Nucleus accumbens (tissue), 56 donors: ENCODE data around the gene DPEP2NB.
"Not testable (repeated sequence)": the region's sequence is repeated elsewhere in the genome, so short reads cannot be mapped to it uniquely, and the experiment has no call there.

Experiments
- DNase-seq, 56 donors: peaks; one replicate each; lab custom pipeline; 2025; lab: John Stamatoyannopoulos, UW

The DPEP2NB gene, protein sequence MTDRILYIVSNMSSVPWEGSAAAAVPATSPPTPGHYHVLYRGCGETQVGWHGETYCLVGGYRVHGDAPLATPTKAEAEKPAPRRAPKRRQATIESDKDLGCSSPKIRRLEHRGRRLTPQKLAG

DNA sequence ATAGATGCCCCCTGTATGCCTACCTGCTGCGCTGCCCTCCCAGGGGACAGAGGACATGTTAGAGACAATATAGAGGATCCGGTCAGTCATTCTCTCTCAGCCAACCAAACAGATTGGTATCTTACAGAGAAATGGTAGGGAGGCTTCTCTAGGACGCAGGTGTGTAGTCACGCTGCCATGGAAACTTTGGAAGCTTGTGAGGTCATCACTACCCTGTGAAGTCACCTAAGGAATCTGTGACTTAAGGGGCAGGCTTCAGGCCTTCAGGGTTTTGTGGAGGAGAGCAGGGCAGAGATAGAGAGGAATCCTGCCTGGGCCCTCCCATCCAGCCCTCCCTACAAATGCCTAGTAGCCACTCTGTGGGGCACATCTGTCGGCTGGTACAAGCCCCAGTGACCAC, at the start of gene DPEP2NB:
Gene DPEP2NB (minus strand): TSS at position 231 of the 400 bp plus-strand sequence. CDS start 141 bp downstream, at position 90.
- no peak for DNase-seq

DNA sequence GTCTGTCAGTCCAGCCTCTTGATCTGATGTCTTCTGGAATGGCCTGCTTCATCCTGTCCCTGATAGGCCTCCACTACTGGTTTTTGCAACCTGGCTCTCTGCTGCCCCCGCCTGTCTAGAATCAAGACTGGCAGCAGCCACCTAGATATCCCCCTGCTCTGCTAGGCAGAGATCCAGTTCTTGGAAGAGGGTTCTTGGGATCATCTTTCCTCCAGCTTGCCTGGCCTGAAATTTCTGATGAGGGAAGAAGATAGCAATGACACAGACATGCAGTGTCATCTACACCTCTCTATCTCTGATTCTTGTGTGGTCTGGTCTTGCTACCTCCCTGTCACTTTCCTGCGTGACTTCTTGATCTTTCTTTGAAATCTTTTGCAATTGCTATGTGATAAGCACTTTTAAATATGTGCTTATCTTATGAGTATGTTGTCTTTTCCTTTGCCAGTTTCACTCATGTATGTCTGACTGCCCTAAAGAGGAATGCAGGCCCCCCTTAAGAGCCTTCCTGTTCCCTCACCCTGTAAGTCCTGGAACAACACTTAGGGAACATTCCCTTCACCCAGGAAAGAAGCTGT, 49.2 kb upstream of the DPEP2NB start:
- DNase-seq: peak in 41 of 56 donors; percentile 4 to 72 (median 25)

DNA sequence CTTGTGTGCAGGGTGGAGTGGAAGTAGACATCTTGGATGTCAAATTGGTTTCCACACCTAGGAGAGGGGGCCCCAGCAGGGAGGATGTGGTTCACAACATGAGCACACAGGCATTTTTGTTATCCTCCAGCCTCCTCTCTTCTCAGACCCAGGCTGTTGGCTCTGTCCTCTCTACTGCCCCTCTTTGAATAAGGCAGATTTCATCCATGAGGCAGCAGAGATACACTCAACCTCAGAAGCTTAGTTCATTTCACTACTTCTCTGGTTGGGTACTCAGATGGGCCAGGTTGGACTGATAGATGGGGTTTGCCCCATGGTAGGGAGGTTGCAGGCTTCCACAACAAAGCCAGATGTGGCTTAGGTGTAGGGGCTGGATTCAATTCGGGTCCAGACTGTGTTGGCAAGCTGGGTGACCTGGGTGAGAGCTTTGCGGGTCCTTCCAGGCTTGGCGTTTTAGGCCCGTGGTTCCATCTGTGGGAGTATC, 47.2 kb upstream of the DPEP2NB start:
- no peak for DNase-seq

DNA sequence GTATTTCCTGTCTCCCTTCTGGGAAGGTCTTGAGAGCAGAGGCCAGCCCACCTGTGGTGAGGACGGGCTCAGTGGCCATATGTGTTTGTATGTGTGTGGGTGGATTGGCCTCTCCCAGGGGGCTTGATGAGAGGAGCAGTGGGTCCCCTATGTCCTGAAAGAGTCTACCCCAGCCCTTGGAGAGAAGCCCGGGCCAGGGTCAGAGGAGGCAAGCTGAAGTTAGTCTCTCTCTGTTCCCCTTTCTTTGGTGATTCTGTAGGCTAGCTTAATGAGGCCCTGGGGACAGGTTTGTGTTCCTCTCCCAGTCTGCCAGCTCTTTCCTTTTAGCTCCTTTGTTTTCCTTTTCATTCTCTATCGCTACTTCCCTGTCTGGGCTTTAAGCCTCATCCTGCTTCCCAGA, 45.7 kb upstream of the DPEP2NB start:
- DNase-seq: no peak

DNA sequence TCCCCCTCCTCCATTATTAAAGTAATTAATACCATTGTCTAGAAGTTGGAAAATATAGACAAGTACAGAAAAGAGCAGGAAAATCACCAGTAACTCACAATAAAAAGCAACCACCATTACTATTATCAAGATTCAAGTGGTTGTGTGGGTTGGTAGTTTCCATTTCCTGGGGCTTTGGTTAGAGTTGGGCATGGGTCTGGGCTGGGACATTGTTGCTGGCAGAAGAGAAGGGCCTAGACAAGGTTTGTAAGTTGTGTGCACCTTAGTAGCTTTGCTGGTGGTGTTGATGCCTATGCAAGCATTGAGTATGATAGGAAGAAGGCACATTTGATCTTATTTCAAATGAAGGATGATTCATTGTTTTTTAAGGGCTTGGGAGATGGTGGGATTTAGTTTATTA, 44.1 kb upstream of the DPEP2NB start:
- no peak for DNase-seq

DNA sequence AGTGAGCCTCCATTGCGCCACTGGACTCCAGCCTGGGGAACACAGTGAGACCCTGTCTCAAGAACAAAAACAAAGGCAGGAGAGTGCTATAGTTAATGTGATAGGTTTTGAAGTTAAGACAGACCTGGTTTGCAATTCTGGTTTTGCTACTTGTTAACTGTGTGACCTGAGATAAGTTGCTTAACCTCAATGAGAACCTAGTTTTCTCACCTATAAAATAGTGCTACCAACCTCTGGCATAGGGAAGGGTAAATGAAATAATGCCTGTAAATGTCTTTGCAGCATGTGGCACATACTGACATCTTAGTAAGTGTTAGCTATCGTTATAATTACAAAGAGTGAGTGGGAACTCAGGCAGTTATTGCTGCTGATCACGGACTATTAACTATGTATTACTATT, 39.7 kb upstream of the DPEP2NB start:
- DNase-seq: no peak

DNA sequence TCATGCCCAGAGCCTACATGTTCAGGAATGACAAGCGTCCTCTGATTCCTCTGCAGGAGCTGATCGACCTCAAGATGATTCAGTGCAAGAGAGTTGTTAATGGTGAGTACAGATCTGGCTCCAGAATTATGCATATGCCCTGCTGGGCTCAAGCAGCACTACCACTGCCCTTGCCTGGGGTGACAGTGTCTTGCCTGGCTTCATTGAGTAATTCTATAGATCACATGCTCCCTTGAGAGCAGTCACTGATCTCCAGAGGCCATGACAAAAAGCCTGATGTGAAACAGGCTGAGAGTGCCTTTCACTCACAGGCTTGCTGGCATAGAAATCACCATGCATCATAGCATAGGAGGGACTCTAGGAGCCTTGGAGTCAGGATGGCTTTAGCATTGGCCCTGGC, 33.7 kb upstream of the DPEP2NB start:
- DNase-seq: no peak

DNA sequence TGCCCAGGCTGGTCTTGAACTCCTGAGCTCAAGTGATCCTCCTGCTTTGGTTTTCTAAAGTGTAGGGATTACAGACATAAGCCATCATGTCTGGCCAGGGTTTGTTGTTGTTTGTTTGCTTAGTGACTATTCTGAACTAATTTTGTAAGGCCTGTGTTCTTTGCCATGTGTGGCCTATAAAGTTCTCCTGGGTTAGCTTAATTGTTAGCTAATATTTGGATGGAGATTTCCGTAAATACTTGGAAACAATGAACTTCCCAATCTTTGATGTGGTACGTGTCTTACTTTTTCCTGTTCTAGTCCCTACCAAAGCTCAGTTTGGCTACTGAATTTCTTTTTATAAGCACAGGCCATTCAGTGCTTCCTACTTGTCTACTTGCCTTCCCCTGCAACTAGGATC, 32.3 kb upstream of the DPEP2NB start:
- no peak for DNase-seq

DNA sequence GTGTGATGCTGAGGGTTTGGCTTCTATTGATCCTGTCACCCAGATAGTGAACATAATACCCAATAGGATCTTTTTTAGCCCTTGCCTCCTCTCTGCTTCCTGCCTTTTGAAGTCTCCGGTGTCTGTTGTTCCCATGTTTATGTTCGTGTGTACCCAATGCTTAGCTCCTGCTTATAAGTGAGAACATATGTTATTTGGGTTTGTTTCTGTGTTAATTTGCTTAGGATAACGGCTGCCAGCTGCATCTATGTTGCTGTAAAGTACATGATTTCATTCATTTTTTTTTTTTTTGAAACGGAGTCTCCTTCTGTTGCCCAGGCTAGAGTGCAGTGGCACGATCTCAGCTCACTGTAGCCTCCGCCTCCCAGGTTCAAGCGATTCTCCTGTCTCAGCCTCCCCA, 30.4 kb upstream of the DPEP2NB start:
- DNase-seq: no peak

DNA sequence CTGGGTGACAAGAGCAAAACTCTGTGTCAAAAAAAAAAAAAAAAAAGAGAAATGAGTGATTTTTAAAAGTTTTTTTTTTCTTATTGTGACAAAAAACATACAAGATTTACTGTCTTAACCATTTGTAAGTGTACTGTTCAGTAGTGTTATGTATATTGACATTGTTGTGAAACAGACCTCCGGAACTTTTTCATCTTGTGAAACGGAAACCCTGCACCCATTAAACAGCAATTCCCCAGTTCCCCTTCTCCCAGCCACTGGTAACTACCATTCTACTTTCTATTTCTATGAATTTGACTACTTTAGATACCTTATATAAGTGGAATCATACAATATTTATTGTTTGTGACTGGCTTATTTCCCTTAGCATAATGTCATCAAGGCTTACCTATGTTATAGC, 26.1 kb upstream of the DPEP2NB start:
- DNase-seq: no peak

DNA sequence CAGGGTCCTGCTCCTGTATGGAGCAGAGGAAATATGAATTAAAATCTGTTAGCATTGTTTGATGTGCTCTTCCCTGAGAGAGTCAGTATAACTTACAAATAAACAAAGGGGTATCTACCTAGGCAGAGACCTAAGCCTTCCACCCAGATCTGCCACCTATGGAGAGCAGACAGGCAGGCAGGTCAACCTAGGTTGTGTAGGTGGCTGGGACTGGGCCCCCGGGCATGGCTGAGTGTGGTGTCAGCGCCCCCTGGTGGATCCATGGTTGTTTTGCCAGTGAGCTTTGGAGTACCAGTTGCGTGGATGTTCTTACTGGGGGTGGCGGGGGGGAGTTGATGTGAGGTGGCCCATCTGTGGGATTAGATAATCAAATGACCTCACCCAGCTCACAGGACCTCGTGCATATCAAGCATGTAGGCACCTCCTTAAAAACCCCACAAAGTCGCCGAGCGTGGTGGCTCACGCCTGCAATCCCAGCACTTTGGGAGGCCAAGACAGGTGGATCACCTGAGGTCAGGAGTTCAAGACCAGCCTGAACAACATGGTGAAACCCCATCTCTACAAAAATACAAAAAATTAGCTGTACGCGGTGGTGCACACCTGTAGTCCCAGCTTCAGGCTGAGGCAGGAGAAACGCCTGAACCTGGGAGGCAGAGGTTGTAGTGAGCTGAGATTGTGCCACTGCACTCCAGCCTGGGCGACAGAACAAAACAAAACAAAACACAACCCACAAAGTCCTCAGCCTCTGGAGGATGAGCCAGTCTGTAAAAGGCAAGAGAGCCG, 25.0 kb upstream of the DPEP2NB start:
- peak in 51 of 56 donors; percentile 5 to 83 (median 49) for DNase-seq

DNA sequence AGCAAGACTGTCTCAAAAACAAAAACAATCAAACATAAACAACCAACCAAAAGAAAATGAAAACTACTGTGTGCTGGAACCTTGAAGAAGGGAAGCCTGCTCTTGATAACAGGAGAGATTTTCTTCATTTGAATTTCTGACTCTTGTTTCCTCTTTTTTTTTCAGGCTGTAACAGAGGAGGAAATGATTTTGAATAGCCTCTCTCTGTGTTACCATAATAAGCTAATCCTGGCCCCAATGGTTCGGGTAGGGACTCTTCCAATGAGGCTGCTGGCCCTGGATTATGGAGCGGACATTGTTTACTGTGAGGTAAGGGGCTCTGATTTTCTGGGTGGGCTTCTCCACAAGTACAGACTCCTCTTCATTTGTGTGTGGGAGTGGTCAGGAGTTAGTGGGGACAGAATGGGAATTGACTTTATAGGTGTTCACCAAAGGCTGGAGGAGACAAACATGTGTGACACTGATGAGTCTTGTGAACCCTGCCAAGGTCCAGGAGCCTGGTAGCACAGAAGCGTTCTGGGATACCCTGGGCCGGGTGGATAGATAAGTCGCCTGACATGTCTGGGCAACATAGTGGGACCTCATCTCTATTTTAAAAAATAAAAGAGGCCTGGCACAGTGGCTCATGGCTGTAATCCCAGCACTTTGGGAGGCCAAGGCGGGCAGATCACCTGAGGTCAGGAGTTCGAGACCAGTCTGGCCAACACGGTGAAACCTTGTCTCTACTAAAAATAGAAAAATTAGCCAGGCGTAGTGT, 22.3 kb upstream of the DPEP2NB start:
- DNase-seq: peak in 1 of 56 donors; percentile 0

DNA sequence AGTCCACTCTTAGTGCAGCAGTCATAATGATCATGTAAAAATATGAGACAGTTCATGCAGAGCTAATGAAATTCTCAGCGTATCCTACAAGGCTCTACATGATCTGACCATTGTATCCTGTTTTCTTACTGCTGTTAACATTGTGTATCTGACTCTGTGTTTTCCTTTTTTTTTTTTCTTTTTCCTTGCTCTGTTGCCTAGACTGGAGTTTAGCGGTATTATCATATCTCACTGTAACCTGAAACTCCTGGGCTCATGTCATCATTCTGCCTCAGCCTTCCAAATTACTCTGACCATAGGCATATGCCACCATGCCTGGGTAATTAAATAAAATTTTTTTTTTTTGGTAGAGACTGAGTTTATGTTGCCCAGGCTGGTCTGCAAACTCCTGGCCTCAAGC, 19.5 kb upstream of the DPEP2NB start:
- DNase-seq: no peak

DNA sequence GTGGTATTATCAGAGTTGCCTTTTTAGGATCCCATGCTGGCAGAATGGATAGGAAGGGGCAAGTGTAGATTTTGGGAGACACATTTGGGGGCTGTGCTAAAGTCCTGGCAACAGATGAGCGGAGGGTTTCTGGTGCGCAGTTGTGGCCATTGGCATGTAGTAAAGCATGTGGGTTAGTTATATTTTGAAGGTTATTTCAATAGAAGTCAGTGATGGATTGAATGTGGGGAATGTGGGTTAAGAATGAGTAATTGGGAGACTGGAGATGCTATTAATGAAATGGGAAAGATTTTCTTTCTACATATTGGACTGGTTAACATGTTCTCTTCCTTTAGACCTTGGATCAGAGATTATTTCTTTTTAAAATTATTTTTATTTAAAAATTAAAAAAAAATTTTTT, 17.4 kb upstream of the DPEP2NB start:
- no peak for DNase-seq

DNA sequence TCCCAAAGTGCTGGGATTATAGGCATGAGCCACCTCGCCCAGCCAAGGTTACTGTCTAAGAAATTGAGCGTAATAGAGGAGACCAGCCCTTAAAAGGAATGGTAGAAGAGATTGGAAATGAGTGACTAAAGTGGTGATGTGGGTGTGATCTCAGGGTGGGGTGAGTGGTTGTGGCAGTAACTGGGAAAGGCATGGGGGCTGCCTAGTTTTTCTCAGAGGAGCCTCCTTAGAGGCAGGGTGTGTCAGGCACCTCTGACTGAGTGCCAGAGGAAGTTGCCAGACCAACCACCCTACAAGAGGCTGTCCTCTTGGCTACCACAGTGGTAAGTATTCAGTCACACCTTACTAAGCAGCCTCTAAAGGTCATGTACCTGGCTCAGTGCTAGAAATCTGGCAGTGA, 16.2 kb upstream of the DPEP2NB start:
- peak in 5 of 56 donors; percentile 0 to 38 (median 11) for DNase-seq

DNA sequence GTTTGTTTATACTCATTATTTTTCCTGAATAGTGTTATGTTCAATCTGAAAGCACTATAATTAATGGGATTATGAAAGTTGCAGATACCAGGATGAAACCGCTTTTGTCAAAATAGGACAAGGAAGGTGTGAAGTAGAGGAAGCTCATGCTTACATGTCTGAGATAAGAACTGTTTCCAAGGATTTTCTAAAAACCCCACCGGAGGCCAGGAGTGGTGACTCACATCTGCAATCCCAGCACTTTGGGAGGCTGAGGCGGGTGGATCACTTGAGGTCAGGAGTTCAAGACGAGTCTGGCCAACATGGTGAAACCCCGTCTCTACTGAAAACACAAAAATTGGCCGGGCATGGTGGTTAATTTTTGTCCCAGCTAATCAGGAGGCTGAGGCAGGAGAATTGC, 14.4 kb upstream of the DPEP2NB start:
- not testable (repeated sequence) for DNase-seq

DNA sequence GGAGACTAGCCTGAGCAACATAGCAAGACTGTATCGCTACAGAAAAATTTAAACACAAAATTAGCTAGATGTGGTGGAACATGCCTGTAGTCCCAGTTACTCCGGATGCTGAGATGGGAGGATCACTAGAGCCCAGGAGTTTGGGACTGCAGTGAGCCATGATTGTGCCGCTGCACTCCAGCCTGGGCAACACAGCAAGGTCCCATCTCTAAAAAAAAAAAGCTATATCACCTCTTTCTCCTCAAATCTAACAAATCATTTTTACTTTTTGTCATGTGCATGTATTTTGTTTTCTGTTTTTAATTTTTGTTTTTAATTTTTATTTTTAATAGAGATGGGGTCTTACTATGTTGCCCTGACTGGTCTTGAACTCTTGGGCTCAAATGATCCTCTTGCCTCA, 13.3 kb upstream of the DPEP2NB start:
- DNase-seq: no peak

DNA sequence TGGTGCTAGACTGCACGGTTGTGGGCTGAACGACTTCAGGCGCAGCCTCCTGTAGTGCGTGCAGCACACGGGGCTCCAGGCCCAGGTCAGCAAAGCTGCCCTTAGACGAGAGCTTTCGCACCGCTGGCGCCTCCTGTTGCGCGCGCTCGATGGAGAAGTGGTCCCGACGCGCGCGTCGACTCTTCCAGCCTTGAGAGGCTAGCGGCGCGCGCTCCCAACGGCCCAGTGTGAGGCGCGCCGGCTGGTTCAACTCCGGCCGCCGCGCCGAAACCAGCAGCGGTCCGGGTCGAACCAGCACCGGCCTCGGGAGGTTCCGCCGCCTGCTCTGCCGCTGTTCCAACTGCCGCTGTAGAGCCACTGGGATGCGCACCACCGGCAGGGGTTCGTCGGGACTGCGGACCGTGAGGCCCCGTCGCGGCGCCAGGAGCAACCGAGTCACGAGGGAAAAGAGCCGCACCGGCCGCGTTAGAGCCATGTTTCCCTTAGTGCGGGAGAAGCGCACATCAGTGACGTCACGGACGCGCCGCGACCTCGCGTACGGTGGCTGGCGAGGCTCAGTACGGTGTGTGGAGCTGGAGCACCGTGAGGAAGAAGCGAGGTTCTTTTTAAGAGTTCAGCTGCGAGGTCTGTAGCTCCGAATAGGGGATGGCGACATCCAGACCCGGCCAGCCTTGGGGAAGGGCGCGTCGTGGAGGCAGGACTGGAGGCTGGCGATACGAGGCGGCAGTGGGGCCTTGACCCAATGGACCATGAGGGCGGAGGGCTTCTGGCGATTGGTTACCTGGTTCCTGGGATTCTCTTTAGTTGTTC, 7.2 kb upstream of the DPEP2NB start, which contains the start of the genes DDX28 and DUS2:
Gene DDX28 (minus strand): TSS at position 505 of the 810 bp plus-strand sequence. CDS start 30 bp downstream, at position 475.
Gene DUS2 (plus strand): TSS at position 557 of the 810 bp plus-strand sequence. CDS start 14,740 bp downstream, outside the sequence.
- peak in 55 of 56 donors; percentile 25 to 96 (median 87) for DNase-seq

DNA sequence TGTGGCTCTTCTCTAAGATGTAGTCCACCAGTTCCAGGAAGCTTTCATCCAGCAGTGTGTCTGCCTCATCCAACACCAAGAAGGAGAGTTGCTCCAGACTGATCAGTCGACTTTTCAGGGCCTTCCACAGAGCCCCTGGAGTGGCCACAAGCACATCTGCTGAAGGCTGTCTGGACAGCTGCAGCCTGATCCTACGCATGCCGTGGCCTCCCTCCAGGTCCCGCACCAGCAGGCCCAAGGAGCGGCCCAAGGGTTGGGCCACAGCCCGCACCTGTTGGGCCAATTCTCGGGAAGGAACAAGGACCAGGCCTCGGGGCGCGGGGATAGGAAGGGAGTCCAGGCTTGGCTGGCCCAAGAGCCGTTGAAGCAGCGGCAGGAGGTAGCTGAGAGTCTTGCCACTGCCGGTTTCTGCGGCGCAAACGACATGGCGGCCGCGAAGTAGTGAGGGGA, 6.6 kb upstream of the DPEP2NB start:
- peak in 4 of 56 donors; percentile 30 to 33 (median 33) for DNase-seq

DNA sequence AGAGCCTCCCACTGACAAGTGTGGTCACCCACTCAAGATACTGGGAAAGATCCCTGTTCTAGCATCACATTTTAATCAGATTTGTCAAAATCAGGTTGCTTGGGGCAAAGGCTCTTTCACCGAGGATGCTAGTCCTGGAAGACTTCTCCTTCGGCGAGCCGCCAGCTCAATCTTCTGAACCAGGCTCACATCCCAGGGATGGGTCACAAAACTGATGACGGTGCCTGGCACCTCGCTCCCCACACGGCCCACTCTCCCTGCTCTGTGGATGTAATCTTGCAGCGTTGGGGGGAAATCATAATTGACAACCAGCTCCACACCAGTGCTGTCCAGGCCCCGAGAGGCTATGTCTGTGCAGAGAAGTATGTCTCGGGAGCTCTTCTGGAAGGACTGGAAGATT, 5.8 kb upstream of the DPEP2NB start:
- DNase-seq: no peak
